T-helper 22 cell (primary cell): ENCODE results near the gene NT5M.

Experiments
- DNase-seq: peaks from one replicate; pipeline ENCODE4 v3.0.0-alpha.2; 2020; ENCODE audit warnings: low read depth

Gene NT5M

GRCh38 chr17:17303847-17304490, 796 bp downstream of the NT5M start:
- DNase-seq, result no peak

GRCh38 chr17:17304521-17304985, 1.4 kb downstream of the NT5M start:
- no peak for DNase-seq

GRCh38 chr17:17305281-17305801, 2.2 kb downstream of the NT5M start:
- peak; percentile 27 for DNase-seq

GRCh38 chr17:17309356-17309755, 6.2 kb downstream of the NT5M start:
- no peak for DNase-seq

- peak; percentile 41 for DNase-seq
These were observed 10.3 kb downstream of the NT5M start for GRCh38 chr17:17313350-17313991.

GRCh38 chr17:17314501-17315071, 11.4 kb downstream of the NT5M start:
- no peak for DNase-seq

- DNase-seq, result no peak
These were observed 12.1 kb downstream of the NT5M start for GRCh38 chr17:17315142-17315821.

- DNase-seq, result no peak
These were observed 17.2 kb downstream of the NT5M start for GRCh38 chr17:17320188-17320910.

- no peak for DNase-seq
These were observed 17.7 kb downstream of the NT5M start for GRCh38 chr17:17320911-17321220.

GRCh38 chr17:17321356-17322025, 18.3 kb downstream of the NT5M start:
- no peak for DNase-seq

GRCh38 chr17:17322516-17323510, 19.6 kb downstream of the NT5M start:
- no peak for DNase-seq

- no peak for DNase-seq
These were observed 21.4 kb downstream of the NT5M start for GRCh38 chr17:17324616-17325015.

GRCh38 chr17:17325228-17325627, 22.1 kb downstream of the NT5M start:
- DNase-seq, result no peak

GRCh38 chr17:17325816-17326215, 22.6 kb downstream of the NT5M start:
- DNase-seq, result no peak

GRCh38 chr17:17326275-17326875, 23.2 kb downstream of the NT5M start:
- no peak for DNase-seq

GRCh38 chr17:17328251-17328650, 25.1 kb downstream of the NT5M start:
- DNase-seq, result no peak

GRCh38 chr17:17341452-17341851, 38.3 kb downstream of the NT5M start:
- DNase-seq, result no peak

- no peak for DNase-seq
These were observed 39.2 kb downstream of the NT5M start for GRCh38 chr17:17342242-17342945.

- DNase-seq, result no peak
These were observed 40.1 kb downstream of the NT5M start for GRCh38 chr17:17343160-17343735.
